NOMO-1 treated with DMSO at 0.1 percent for 48 hours (cell line): ENCODE measurements around the gene KLF3.

Experiments
- DNase-seq: peaks from one replicate; lab custom pipeline; 2025; ENCODE audit not compliant: unreplicated experiment; lab: John Stamatoyannopoulos, UW

Gene KLF3

GRCh38 chr4:38654273-38654672 lies 9.7 kb upstream of the KLF3 start:
- no peak for DNase-seq

- no peak for DNase-seq
Measured at GRCh38 chr4:38656111-38656510, 7.9 kb upstream of the KLF3 start.

- DNase-seq = no peak
Measured at GRCh38 chr4:38659346-38659745, 4.7 kb upstream of the KLF3 start.

- DNase-seq = no peak
Measured at GRCh38 chr4:38660838-38661237, 3.2 kb upstream of the KLF3 start.

- no peak for DNase-seq
Measured at GRCh38 chr4:38661371-38661770, 2.6 kb upstream of the KLF3 start.

GRCh38 chr4:38662522-38663089 lies 1.4 kb upstream of the KLF3 start:
- DNase-seq = no peak

- peak; percentile 51 for DNase-seq
Measured at GRCh38 chr4:38663090-38663800, 754 bp upstream of the KLF3 start.

- peak; percentile 18 for DNase-seq
Measured at GRCh38 chr4:38664706-38665401, 855 bp downstream of the KLF3 start.

GRCh38 chr4:38665551-38666411 lies 1.8 kb downstream of the KLF3 start:
- DNase-seq = no peak

GRCh38 chr4:38666766-38667084 lies 2.7 kb downstream of the KLF3 start:
- DNase-seq = no peak

GRCh38 chr4:38667085-38667893 lies 3.3 kb downstream of the KLF3 start:
- DNase-seq = peak; percentile 95

- no peak for DNase-seq
Measured at GRCh38 chr4:38668203-38668971, 4.4 kb downstream of the KLF3 start.

- DNase-seq = no peak
Measured at GRCh38 chr4:38669208-38669607, 5.2 kb downstream of the KLF3 start.

- DNase-seq = no peak
Measured at GRCh38 chr4:38670109-38670901, 6.3 kb downstream of the KLF3 start.

GRCh38 chr4:38670939-38671591 lies 7.1 kb downstream of the KLF3 start:
- peak; percentile 59 for DNase-seq

GRCh38 chr4:38671592-38671940 lies 7.6 kb downstream of the KLF3 start:
- DNase-seq = no peak

GRCh38 chr4:38672074-38672396 lies 8.0 kb downstream of the KLF3 start:
- no peak for DNase-seq

- DNase-seq = no peak
Measured at GRCh38 chr4:38672397-38673129, 8.6 kb downstream of the KLF3 start.
